Endothelial cell of umbilical vein (primary cell): ENCODE results near the gene PAAF1. TPM values are rescaled to one million over a fixed set of nuclear protein-coding genes. Genes with fewer than 3 reads are reported as not detected.

Experiments used
- BruUV-seq: library from RNA; stranded (reverse); fragments of 400-500 nt; replicated peaks from 2 replicates; lab custom pipeline; 2021; lab: Mats Ljungman, UMichigan
- CTCF ChIA-PET: fragments of 300-600, 350-600 bp; sonication (Branson Sonifier 250); formaldehyde crosslinking; loops from one replicate; lab custom pipeline; 2021; ENCODE audit warnings: antibody characterized with exemption, inconsistent platforms; lab: Charles Lee
- POLR2A ChIA-PET: fragments of 300-600, 350-600 bp; sonication (Branson Sonifier 250); formaldehyde crosslinking; loops from one replicate; lab custom pipeline; 2021; ENCODE audit warnings: antibody characterized with exemption, inconsistent platforms; lab: Charles Lee
- DNase-seq: peaks from one replicate; pipeline ENCODE4 v3.0.0-alpha.2; 2011; ENCODE audit warnings: low read depth, low spot score
- FAIRE-seq: peaks from 2 replicates; lab custom pipeline; 2011; peaks lifted over from hg19 to GRCh38; lab: Jason Lieb, UNC
- H2AFZ ChIP-seq: 2 replicates; pipeline ENCODE4 v1.6.0; 2012; ENCODE audit warnings: low read depth, low read length, control low read depth, inconsistent platforms
- H3K27ac ChIP-seq: 2 replicates; pipeline ENCODE4 v1.5.1; 2011; ENCODE audit warnings: low read depth, mild to moderate bottlenecking, control low read depth, low read length, moderate library complexity; ENCODE audit not compliant: insufficient read depth
- H3K27me3 ChIP-seq, 2 experiments: 2 replicates each; pipeline versions ENCODE4 v1.6.0 to v1.6.1; 2011; ENCODE audit warnings: low read length in 2 of 2, mixed read lengths in 1 of 2; ENCODE audit not compliant: control insufficient read depth in 2 of 2, insufficient read depth in 2 of 2
- H3K36me3 ChIP-seq, 2 experiments: 2 replicates in 1 of 2; 3 replicates in 1 of 2; pipeline ENCODE4 v1.5.1; 2011; ENCODE audit warnings: low read length in 2 of 2, mild to moderate bottlenecking in 1 of 2, moderate library complexity in 1 of 2; ENCODE audit not compliant: control insufficient read depth in 2 of 2, insufficient read depth in 2 of 2; ENCODE audit errors: extremely low read depth in 1 of 2
- H3K4me1 ChIP-seq: 3 replicates; pipeline ENCODE4 v1.5.1; 2011; ENCODE audit warnings: mild to moderate bottlenecking, low read length; ENCODE audit not compliant: control insufficient read depth, insufficient read depth; ENCODE audit errors: extremely low read depth
- H3K4me2 ChIP-seq: 2 replicates; pipeline ENCODE4 v1.6.1; 2011; ENCODE audit warnings: low read length, control low read depth, mixed read lengths; ENCODE audit not compliant: insufficient read depth
- H3K4me3 ChIP-seq, 3 experiments: fragments of 200-600 bp in 1 of 3; sonication (generic), shearing (Covaris generic) in 1 of 3; replicated peaks in 1 of 3; 2 replicates each; pipeline ENCODE4 v1.5.1; 2011 to 2016; ENCODE audit warnings: control low read depth in 3 of 3, low read length in 3 of 3, mild to moderate bottlenecking in 2 of 3, inconsistent platforms in 1 of 3, low read depth in 1 of 3, moderate library complexity in 1 of 3; ENCODE audit not compliant: insufficient read depth in 1 of 3
- H3K79me2 ChIP-seq: 2 replicates; pipeline ENCODE4 v1.6.0; 2012; ENCODE audit warnings: low read length, inconsistent platforms; ENCODE audit not compliant: control insufficient read depth, insufficient read depth
- H3K9ac ChIP-seq: replicated peaks from 2 replicates; pipeline ENCODE3; 2011; ENCODE audit warnings: low read length, control low read depth; ENCODE audit not compliant: insufficient read depth; ENCODE audit errors: extremely low read depth
- H3K9me1 ChIP-seq: replicated peaks from 3 replicates; pipeline ENCODE4 v1.6.0; 2011; ENCODE audit warnings: mild to moderate bottlenecking, low read length; ENCODE audit not compliant: control insufficient read depth, insufficient read depth; ENCODE audit errors: extremely low read depth
- H3K9me3 ChIP-seq: replicated peaks from 2 replicates; pipeline ENCODE4 v1.5.1; 2012; ENCODE audit warnings: low read length, inconsistent platforms; ENCODE audit not compliant: control insufficient read depth, insufficient read depth
- H4K20me1 ChIP-seq: replicated peaks from 2 replicates; pipeline ENCODE3; 2011; ENCODE audit warnings: mild to moderate bottlenecking, low read length; ENCODE audit not compliant: control insufficient read depth, insufficient read depth; ENCODE audit errors: extremely low read depth
- EZH2 ChIP-seq: IDR thresholded peaks from 2 replicates; pipeline ENCODE4 v1.6.1; 2012; ENCODE audit warnings: borderline replicate concordance, low read depth, mild to moderate bottlenecking, moderate library complexity, low read length, inconsistent platforms; ENCODE audit not compliant: severe bottlenecking
- FOS ChIP-seq: IDR thresholded peaks from 2 replicates; pipeline ENCODE4 v1.6.1; 2011; ENCODE audit warnings: mild to moderate bottlenecking, low read length, moderate library complexity, borderline replicate concordance; ENCODE audit not compliant: insufficient read depth
- GATA2 ChIP-seq: IDR thresholded peaks from 2 replicates; pipeline ENCODE4 v1.7.0; 2011; ENCODE audit warnings: low read depth, mild to moderate bottlenecking, moderate library complexity, mixed read lengths, low read length; ENCODE audit not compliant: insufficient read length, insufficient read depth
- JUN ChIP-seq: IDR thresholded peaks from 2 replicates; pipeline ENCODE4 v1.6.1; 2011; ENCODE audit warnings: borderline replicate concordance, low read depth; ENCODE audit not compliant: insufficient read length, insufficient read depth
- MYC ChIP-seq: IDR thresholded peaks from one replicate; pipeline ENCODE4 v1.6.1; 2011; ENCODE audit warnings: mild to moderate bottlenecking, low read depth, low read length
- POLR2A ChIP-seq: IDR thresholded peaks from 2 replicates; pipeline ENCODE4 v1.6.1; 2012; ENCODE audit warnings: low read depth, mild to moderate bottlenecking, control low read depth, low read length
- POLR2AphosphoS5 ChIP-seq: IDR thresholded peaks from 2 replicates; pipeline ENCODE4 v1.6.1; 2012; ENCODE audit warnings: low read depth, mild to moderate bottlenecking, control low read depth, low read length, moderate library complexity; ENCODE audit not compliant: insufficient read depth
- dilution Hi-C: fragments of 300-500 bp; cut with MboI; formaldehyde crosslinking; loops from one replicate; pipeline ENCODE4 v1.15.0; 2019; ENCODE audit warnings: low sequenced_read_pairs; ENCODE audit not compliant: extremely low pct_ligation_motif_present
- intact Hi-C: fragments of 100-400 bp; cut with micrococcal nuclease; formaldehyde crosslinking; loops from one replicate; pipeline ENCODE4 v1.10.0; 2022
- polyA plus RNA-seq, 4 experiments: library from polyadenylated mRNA; depleted of rRNA in 3 of 4; stranded (reverse) in 3 of 4; unstranded in 1 of 4; fragments of >200 nt; gene quantifications; 2 replicates each; pipeline versions ENCODE4 v1.2.1 to v1.2.3, GENCODE V29; 2011 to 2012; ENCODE audit warnings: missing spikeins in 1 of 4
- total RNA-seq: library from RNA; stranded (reverse); gene quantifications from 2 replicates; pipeline ENCODE4 v1.2.3, GENCODE V29; 2021
- TF ChIP-seq, protein P1 (sequence below): IDR thresholded peaks from 2 replicates; pipeline ENCODE4 v1.6.1; 2011; ENCODE audit not compliant: insufficient read depth, insufficient read length
- TF ChIP-seq, protein P2 (sequence below), 2 donors: IDR thresholded peaks; 1 replicate in 1 of 2; 2 replicates in 1 of 2; pipeline ENCODE4 v1.5.1; 2011; ENCODE audit warnings: low read length in 2 of 2, mild to moderate bottlenecking in 2 of 2, moderate library complexity in 2 of 2, control low read depth in 1 of 2, inconsistent platforms in 1 of 2, low read depth in 1 of 2; ENCODE audit not compliant: insufficient read depth in 1 of 2; ENCODE audit errors: extremely low read depth in 1 of 2

The PAAF1 gene
- total and polyA plus RNA-seq, 2 donors (not counting 3 experiments of a cell fraction or from before 2014, with no cell fraction given): 9.8 to 16.1 TPM

DNA sequence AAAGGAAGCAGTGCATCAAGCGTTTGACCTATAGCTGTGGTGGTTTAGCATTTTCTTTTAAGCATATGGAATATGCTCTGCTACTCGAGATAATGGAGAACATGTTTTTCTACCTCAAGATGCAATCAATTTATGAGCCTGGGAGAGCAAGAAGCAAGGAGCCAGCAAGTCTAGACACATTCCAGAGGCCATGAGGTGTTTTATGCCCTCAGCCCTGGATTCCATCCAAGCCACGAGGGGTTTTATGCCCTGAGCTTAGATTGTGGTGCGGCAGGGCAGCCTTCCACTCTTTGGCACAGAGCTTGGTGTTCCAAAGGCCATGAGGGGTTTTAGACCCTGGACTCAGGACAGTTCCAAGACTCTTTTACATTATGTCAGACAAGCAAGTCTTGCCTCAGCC is 62.3 kb downstream of the PAAF1 start:
- no peaks in the 10 kb centered on the region for H4K20me1 ChIP-seq
- H3K9me1 ChIP-seq: no peaks in the 10 kb centered on the region
- intact Hi-C loops (loop anchor here (10.0 kb wide), 1 partner anchor 174 kb away; the partner anchor contains the start of gene RAB6A), dilution Hi-C loops (no loop called here)
- DNase-seq (no peak), FAIRE-seq (no peak)
- no peaks in the 10 kb centered on the region for H3K36me3 ChIP-seq
- H3K27ac ChIP-seq: no peak overlapping the region
- no peak overlapping the region for H2AFZ ChIP-seq
- CTCF ChIA-PET: interaction anchor here (1.1 to 1.6 kb wide), 2 partner anchors 8 to 313 kb away, joined by 3 to 5 read pairs; no protein-coding TSS in a partner anchor
- H3K4me3 ChIP-seq: no peak overlapping the region
- no peaks in the 10 kb centered on the region for H3K4me1 ChIP-seq
- H3K9ac ChIP-seq: no peak overlapping the region
- H3K4me2 ChIP-seq: no peak overlapping the region
- BruUV-seq: no TSS peak
- H3K27me3 ChIP-seq: no peaks in the 10 kb centered on the region
- TF ChIP-seq JUN (no peak), EZH2 (no peak), POLR2AphosphoS5 (no peak), POLR2A (no peak), GATA2 (no peak), MYC (no peak), FOS (no peak)
- TF ChIP-seq, protein P1, sequence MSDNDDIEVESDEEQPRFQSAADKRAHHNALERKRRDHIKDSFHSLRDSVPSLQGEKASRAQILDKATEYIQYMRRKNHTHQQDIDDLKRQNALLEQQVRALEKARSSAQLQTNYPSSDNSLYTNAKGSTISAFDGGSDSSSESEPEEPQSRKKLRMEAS: no peak
- TF ChIP-seq, protein P2, sequence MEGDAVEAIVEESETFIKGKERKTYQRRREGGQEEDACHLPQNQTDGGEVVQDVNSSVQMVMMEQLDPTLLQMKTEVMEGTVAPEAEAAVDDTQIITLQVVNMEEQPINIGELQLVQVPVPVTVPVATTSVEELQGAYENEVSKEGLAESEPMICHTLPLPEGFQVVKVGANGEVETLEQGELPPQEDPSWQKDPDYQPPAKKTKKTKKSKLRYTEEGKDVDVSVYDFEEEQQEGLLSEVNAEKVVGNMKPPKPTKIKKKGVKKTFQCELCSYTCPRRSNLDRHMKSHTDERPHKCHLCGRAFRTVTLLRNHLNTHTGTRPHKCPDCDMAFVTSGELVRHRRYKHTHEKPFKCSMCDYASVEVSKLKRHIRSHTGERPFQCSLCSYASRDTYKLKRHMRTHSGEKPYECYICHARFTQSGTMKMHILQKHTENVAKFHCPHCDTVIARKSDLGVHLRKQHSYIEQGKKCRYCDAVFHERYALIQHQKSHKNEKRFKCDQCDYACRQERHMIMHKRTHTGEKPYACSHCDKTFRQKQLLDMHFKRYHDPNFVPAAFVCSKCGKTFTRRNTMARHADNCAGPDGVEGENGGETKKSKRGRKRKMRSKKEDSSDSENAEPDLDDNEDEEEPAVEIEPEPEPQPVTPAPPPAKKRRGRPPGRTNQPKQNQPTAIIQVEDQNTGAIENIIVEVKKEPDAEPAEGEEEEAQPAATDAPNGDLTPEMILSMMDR (IDR thresholded peaks at IDR 0.05; ENCODE audit: extremely low read depth in 1 of 2, insufficient read depth in 1 of 2, low read depth in 1 of 2, low read length in 2 of 2): no peak
- H3K79me2 ChIP-seq: no peaks in the 10 kb centered on the region
- POLR2A ChIA-PET: no interaction called here
- H3K9me3 ChIP-seq: no peaks in the 10 kb centered on the region
